Brain microvascular endothelial cell (primary cell): Measurements from ENCODE around the gene CHAF1A.

Source experiments
- DNase-seq: peaks from one replicate; pipeline ENCODE4 v3.0.0-alpha.2; 2020
- H3K27ac ChIP-seq: fragments of 250-450 bp; sonication (Bioruptor Pico); 2 replicates; pipeline ENCODE4 v1.5.1; 2020; ENCODE audit warnings: mild to moderate bottlenecking, moderate library complexity
- H3K27me3 ChIP-seq: fragments of 250-450 bp; sonication (Bioruptor Pico); replicated peaks from 2 replicates; pipeline ENCODE4 v1.5.1; 2020; ENCODE audit warnings: mild to moderate bottlenecking
- H3K36me3 ChIP-seq: fragments of 250-450 bp; sonication (Bioruptor Pico); replicated peaks from 2 replicates; pipeline ENCODE4 v1.5.1; 2020; ENCODE audit warnings: mild to moderate bottlenecking
- H3K4me3 ChIP-seq: 2 replicates; pipeline ENCODE4 v1.5.1; 2011; ENCODE audit warnings: low read depth, mild to moderate bottlenecking, control low read depth, low read length, moderate library complexity
- in situ Hi-C: cut with HindIII; loops from 2 replicates; pipeline ENCODE4 v1.10.0; 2017; ENCODE audit warnings: low sequenced_read_pairs, low pct_ligation_motif_present
- TF ChIP-seq, protein P1 (sequence below): IDR thresholded peaks from 2 replicates; pipeline ENCODE4 v1.5.1; 2011; ENCODE audit warnings: low read depth, mild to moderate bottlenecking, moderate library complexity, low read length, control low read depth, inconsistent platforms; ENCODE audit errors: missing control alignments

The CHAF1A gene

DNA sequence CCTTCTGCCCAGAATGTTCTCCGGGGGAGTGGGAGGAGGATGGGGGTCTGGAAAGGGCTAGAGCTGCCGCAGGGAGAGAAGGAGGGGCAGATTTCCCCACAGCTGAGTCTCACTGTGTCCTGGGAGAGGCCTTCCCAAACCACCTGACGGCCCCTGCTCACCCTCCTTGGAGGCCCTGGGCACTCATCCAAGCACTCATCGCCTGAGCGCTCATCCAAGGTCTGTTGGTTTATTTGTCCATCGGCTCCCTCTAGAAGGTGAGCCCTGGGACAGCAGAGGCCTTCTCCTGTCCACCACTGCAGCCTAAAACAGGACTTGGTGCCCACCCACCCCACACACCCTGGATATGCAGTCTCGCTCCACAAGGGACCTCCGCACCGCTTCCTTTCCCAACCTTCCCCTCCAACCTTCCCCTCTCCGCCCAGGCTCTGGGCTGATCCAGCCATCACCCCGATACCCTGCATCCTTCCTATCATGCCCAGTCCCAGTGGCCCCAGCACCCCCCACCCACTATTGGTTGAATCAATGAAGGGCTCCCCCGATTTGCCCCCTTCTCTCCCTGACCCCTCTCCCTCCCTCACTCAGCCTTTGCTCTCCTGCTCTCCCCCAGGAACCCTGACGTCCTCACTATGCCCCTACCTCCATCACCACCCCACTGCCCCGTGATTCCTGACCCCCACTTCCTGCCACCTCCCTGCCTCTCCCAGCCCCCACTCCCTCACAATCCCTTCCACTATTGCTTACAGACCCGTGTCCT lies 53.5 kb downstream of the CHAF1A start:
- in situ Hi-C loops, result no loop called here
- peak; percentile 54 for DNase-seq
- TF ChIP-seq, protein P1, sequence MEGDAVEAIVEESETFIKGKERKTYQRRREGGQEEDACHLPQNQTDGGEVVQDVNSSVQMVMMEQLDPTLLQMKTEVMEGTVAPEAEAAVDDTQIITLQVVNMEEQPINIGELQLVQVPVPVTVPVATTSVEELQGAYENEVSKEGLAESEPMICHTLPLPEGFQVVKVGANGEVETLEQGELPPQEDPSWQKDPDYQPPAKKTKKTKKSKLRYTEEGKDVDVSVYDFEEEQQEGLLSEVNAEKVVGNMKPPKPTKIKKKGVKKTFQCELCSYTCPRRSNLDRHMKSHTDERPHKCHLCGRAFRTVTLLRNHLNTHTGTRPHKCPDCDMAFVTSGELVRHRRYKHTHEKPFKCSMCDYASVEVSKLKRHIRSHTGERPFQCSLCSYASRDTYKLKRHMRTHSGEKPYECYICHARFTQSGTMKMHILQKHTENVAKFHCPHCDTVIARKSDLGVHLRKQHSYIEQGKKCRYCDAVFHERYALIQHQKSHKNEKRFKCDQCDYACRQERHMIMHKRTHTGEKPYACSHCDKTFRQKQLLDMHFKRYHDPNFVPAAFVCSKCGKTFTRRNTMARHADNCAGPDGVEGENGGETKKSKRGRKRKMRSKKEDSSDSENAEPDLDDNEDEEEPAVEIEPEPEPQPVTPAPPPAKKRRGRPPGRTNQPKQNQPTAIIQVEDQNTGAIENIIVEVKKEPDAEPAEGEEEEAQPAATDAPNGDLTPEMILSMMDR, result no peak
- Histone ChIP-seq H3K27ac (peak overlapping the region; percentile 89), H3K4me3 (peak overlapping the region; percentile 90), H3K36me3 (peaks cover 26% of the 10 kb centered on the region), H3K27me3 (no peaks in the 10 kb centered on the region)

DNA sequence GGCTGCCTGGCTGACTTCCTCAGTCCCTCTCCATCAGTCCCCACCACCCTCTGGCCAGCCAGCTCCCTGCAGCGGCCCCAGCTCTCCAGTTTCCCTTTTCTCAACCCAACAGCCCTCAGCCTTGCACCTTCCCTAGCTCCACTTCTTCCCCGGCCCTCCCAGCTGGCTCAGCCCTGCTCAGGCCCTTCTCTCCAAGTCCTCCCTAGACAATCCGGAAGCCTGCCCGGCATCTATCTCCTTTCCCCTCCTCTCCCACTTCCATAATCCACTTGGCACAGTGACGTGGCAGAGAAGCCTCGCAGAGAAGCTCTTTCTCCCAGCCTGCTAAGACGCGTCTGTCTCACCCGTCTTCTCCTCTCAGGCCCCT lies 54.0 kb downstream of the CHAF1A start:
- in situ Hi-C loops, result no loop called here
- H3K27me3 ChIP-seq, result no peaks in the 10 kb centered on the region
- TF ChIP-seq, protein P1, result peak; percentile 19
- peaks cover 21% of the 10 kb centered on the region for H3K36me3 ChIP-seq
- peak; percentile 52 for DNase-seq
- H3K4me3 ChIP-seq, result peak overlapping the region; percentile 90
- H3K27ac ChIP-seq, result peak overlapping the region; percentile 89

GRCh38 chr19:4456843-4457653 lies 54.6 kb downstream of the CHAF1A start:
- Histone ChIP-seq H3K4me3 (peak overlapping the region; percentile 90), H3K27me3 (no peaks in the 10 kb centered on the region), H3K36me3 (peaks cover 15% of the 10 kb centered on the region), H3K27ac (peak overlapping the region; percentile 89)
- in situ Hi-C loops, result no loop called here
- TF ChIP-seq, protein P1, result no peak
- peak; percentile 22 for DNase-seq

- TF ChIP-seq, protein P1, result no peak
Measured at GRCh38 chr19:4457654-4458395, 55.4 kb downstream of the CHAF1A start, which contains the start of gene UBXN6. Gene UBXN6 (minus strand): TSS chr19:4457794. CDS start chr19:4457697, 97 bp downstream.

GRCh38 chr19:4464815-4465581 lies 62.6 kb downstream of the CHAF1A start:
- H3K27me3 ChIP-seq, result no peaks in the 10 kb centered on the region
- H3K4me3 ChIP-seq, result no peak overlapping the region
- no peaks in the 10 kb centered on the region for H3K36me3 ChIP-seq
- in situ Hi-C loops, result no loop called here
- H3K27ac ChIP-seq, result no peak overlapping the region
- no peak for DNase-seq
- TF ChIP-seq, protein P1, result no peak

More at GRCh38 chr19:4457654-4458395, 55.4 kb downstream of the CHAF1A start, which contains the start of gene UBXN6:
- H3K36me3 ChIP-seq, result peaks cover 7% of the 10 kb centered on the region
- in situ Hi-C loops, result no loop called here
- DNase-seq, result peak; percentile 98
- peak within 1 kb of the TSS; percentile 89 for H3K27ac ChIP-seq
- no peaks in the 10 kb centered on the region for H3K27me3 ChIP-seq
- H3K4me3 ChIP-seq, result peak within 1 kb of the TSS; percentile 90
